ENCODE data around the gene JPT2. TPM values are rescaled to one million over a fixed set of nuclear protein-coding genes. Genes with fewer than 3 reads are reported as not detected.
A peak's percentile ranks its signal among the peaks of the same experiment; 100 is the strongest.

JPT2 gene
- total RNA-seq, 1 experiment from 2014 or later, result 113 TPM

- Histone ChIP-seq H3K9me2 (ENCODE audit: insufficient read depth) (no peaks in the 10 kb centered on the region), H3K4me1 (ENCODE audit: control insufficient read depth in 1 of 2, insufficient read depth in 2 of 2, low read length in 2 of 2) (no peaks in the 10 kb centered on the region), H3K27ac (ENCODE audit: low read depth, low read length) (no peak overlapping the region), H3K4me2 (ENCODE audit: low read length) (no peak overlapping the region), H2AFZ (ENCODE audit: low read depth, low read length, poor library complexity, severe bottlenecking) (no peak overlapping the region), H3K79me2 (ENCODE audit: insufficient read depth, low read length) (no peaks in the 10 kb centered on the region), H3K36me3 (ENCODE audit: control insufficient read depth in 1 of 2, insufficient read depth in 2 of 2, low read length in 2 of 2) (peaks cover 5 to 6% of the 10 kb centered on the region in 2 experiments; a peak in 1 of 4 replicates), H3K27me3 (ENCODE audit: insufficient read depth, low read length) (no peaks in the 10 kb centered on the region), H4K20me1 (ENCODE audit: insufficient read depth) (no peaks in the 10 kb centered on the region), H3K9ac (ENCODE audit: low read length) (no peak overlapping the region), H3K4me3 (replicated peaks in 1 of 2; ENCODE audit: low read depth in 1 of 2, low read length in 2 of 2) (no peak overlapping the region), H3K9me3 (ENCODE audit: control insufficient read depth in 1 of 2, insufficient read depth in 1 of 2, low read depth in 1 of 2, low read length in 2 of 2) (no peaks in the 10 kb centered on the region; a peak in 2 of 4 replicates)
- BruUV-seq (replicated peaks), result TSS peak; percentile 38
- DNase-seq (ENCODE audit: low read depth, low spot score), result no peak
- CTCF ChIA-PET, result no interaction called here
- intact Hi-C loops (cut with micrococcal nuclease), result no loop called here
- POLR2A ChIA-PET, result no interaction called here
- no peak for ATAC-seq
- RAD21 ChIA-PET (ENCODE audit: low non-redundant PET in 1 of 2, low total read pairs in 2 of 2, uncharacterized antibody in 2 of 2, unreplicated experiment in 2 of 2), result no interaction called here
- TF ChIP-seq SIN3A (IDR thresholded peaks at IDR 0.05; ENCODE audit: low read depth), result no peak
- no peak for TF ChIP-seq POLR2AphosphoS5 (IDR thresholded peaks at IDR 0.05; ENCODE audit: low read depth, low read length)
- TF ChIP-seq MAX (IDR thresholded peaks at IDR 0.05), result no peak
- TF ChIP-seq SP1 (IDR thresholded peaks at IDR 0.05; ENCODE audit: low read depth), result no peak
- TF ChIP-seq YY1 (IDR thresholded peaks at IDR 0.05; ENCODE audit: extremely low read depth, insufficient replicate concordance, low read depth, low read length), result no peak
- TF ChIP-seq ATF3 (IDR thresholded peaks at IDR 0.05), result no peak
- TF ChIP-seq FOSL1 (IDR thresholded peaks at IDR 0.05; ENCODE audit: low read depth), result no peak
- TF ChIP-seq EZH2 (IDR thresholded peaks at IDR 0.05), result no peak
- no peak for TF ChIP-seq ZFX (IDR thresholded peaks at IDR 0.05)
- no peak for TF ChIP-seq ELF1 (IDR thresholded peaks at IDR 0.05; ENCODE audit: borderline replicate concordance, low read depth)
- TF ChIP-seq REST (IDR thresholded peaks at IDR 0.05; ENCODE audit: low read depth), result no peak
- TF ChIP-seq, protein P1, sequence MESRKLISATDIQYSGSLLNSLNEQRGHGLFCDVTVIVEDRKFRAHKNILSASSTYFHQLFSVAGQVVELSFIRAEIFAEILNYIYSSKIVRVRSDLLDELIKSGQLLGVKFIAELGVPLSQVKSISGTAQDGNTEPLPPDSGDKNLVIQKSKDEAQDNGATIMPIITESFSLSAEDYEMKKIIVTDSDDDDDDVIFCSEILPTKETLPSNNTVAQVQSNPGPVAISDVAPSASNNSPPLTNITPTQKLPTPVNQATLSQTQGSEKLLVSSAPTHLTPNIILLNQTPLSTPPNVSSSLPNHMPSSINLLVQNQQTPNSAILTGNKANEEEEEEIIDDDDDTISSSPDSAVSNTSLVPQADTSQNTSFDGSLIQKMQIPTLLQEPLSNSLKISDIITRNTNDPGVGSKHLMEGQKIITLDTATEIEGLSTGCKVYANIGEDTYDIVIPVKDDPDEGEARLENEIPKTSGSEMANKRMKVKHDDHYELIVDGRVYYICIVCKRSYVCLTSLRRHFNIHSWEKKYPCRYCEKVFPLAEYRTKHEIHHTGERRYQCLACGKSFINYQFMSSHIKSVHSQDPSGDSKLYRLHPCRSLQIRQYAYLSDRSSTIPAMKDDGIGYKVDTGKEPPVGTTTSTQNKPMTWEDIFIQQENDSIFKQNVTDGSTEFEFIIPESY (IDR thresholded peaks at IDR 0.05; ENCODE audit: extremely low read depth, insufficient replicate concordance, low read length), result no peak
- TF ChIP-seq EZH2phosphoT487 (IDR thresholded peaks at IDR 0.05; ENCODE audit: borderline replicate concordance), result no peak
- TF ChIP-seq EGR1 (IDR thresholded peaks at IDR 0.05; ENCODE audit: low read depth), result no peak
- TF ChIP-seq CTCF (IDR thresholded peaks at IDR 0.05 in 2 of 3, conservative IDR thresholded peaks at IDR 0.05 in 1 of 3; ENCODE audit: borderline replicate concordance in 1 of 3, insufficient read depth in 1 of 3, low read depth in 2 of 3, low read length in 2 of 3), result no peak
- no peak for TF ChIP-seq POLR2A (IDR thresholded peaks at IDR 0.05; ENCODE audit: borderline replicate concordance, extremely low read depth, insufficient read depth, insufficient read length)
- TF ChIP-seq TCF7L2 (IDR thresholded peaks at IDR 0.05; ENCODE audit: borderline replicate concordance, extremely low read depth, insufficient read depth, insufficient read length), result no peak
These were observed 65.6 kb downstream of the JPT2 start for GRCh38 chr16:1743376-1744337.

Measured in HCT116 (cell line).